Osteoblast (primary cell): ENCODE measurements around the gene HOXA9. TPM values are rescaled to one million over a fixed set of nuclear protein-coding genes. Genes with fewer than 3 reads are reported as not detected.

ENCODE experiments used
- DNase-seq: peaks from one replicate; pipeline ENCODE4 v3.0.0; 2011; ENCODE audit warnings: low spot score, mixed read lengths; ENCODE audit not compliant: insufficient read length; ENCODE audit errors: missing footprints
- H2AFZ ChIP-seq: 2 replicates; pipeline ENCODE4 v1.6.0; 2011; ENCODE audit warnings: mild to moderate bottlenecking, low read length
- H3K27ac ChIP-seq: 2 replicates; pipeline ENCODE4 v1.5.1; 2011; ENCODE audit warnings: mild to moderate bottlenecking, low read depth, low read length, moderate library complexity
- H3K27me3 ChIP-seq: 2 replicates; pipeline ENCODE4 v1.6.0; 2012; ENCODE audit warnings: mild to moderate bottlenecking, control low read depth, inconsistent platforms, low read length, moderate library complexity; ENCODE audit not compliant: insufficient read depth
- H3K36me3 ChIP-seq: 2 replicates; pipeline ENCODE4 v1.5.1; 2011; ENCODE audit warnings: mild to moderate bottlenecking, low read length, control low read depth, moderate library complexity; ENCODE audit not compliant: insufficient read depth
- H3K4me1 ChIP-seq: 2 replicates; pipeline ENCODE4 v1.5.1; 2011; ENCODE audit warnings: mild to moderate bottlenecking, low read length, control low read depth, moderate library complexity; ENCODE audit not compliant: insufficient read depth
- H3K4me2 ChIP-seq: 2 replicates; pipeline ENCODE4 v1.6.0; 2011; ENCODE audit warnings: mild to moderate bottlenecking, low read length; ENCODE audit not compliant: insufficient read depth
- H3K4me3 ChIP-seq: fragments of 200-600 bp; sonication (generic); 3 replicates; pipeline ENCODE4 v1.5.1; 2012; ENCODE audit warnings: mild to moderate bottlenecking, low read length, inconsistent platforms; ENCODE audit not compliant: insufficient read depth
- H3K79me2 ChIP-seq: 2 replicates; pipeline ENCODE4 v1.6.0; 2012; ENCODE audit warnings: mild to moderate bottlenecking, low read length, control low read depth, inconsistent platforms; ENCODE audit not compliant: insufficient read depth
- H3K9me3 ChIP-seq: 2 replicates; pipeline ENCODE4 v1.5.1; 2011; ENCODE audit warnings: low read depth, low read length, control low read depth
- H4K20me1 ChIP-seq: 2 replicates; pipeline ENCODE4 v1.6.0; 2012; ENCODE audit warnings: mild to moderate bottlenecking, low read length, control low read depth; ENCODE audit not compliant: insufficient read depth
- total RNA-seq: library from RNA; depleted of rRNA; stranded (reverse); fragments of >200 nt; gene quantifications from 2 replicates; pipeline ENCODE4 v1.2.3, GENCODE V29; 2012
- TF ChIP-seq, protein P1 (sequence below): IDR thresholded peaks from 2 replicates; pipeline ENCODE4 v1.5.1; 2011; ENCODE audit warnings: mild to moderate bottlenecking, low read depth, low read length, moderate library complexity; ENCODE audit errors: extremely low read depth

Gene HOXA9
- total RNA-seq, 1 donor, result 19.5 TPM

GRCh38 chr7:27173511-27173955, 8.2 kb upstream of the HOXA9 start:
- peak overlapping the region; percentile 76 for H3K27ac ChIP-seq
- peak overlapping the region; percentile 99 for H3K4me2 ChIP-seq
- peaks cover 100% of the 10 kb centered on the region for H3K79me2 ChIP-seq
- TF ChIP-seq, protein P1, sequence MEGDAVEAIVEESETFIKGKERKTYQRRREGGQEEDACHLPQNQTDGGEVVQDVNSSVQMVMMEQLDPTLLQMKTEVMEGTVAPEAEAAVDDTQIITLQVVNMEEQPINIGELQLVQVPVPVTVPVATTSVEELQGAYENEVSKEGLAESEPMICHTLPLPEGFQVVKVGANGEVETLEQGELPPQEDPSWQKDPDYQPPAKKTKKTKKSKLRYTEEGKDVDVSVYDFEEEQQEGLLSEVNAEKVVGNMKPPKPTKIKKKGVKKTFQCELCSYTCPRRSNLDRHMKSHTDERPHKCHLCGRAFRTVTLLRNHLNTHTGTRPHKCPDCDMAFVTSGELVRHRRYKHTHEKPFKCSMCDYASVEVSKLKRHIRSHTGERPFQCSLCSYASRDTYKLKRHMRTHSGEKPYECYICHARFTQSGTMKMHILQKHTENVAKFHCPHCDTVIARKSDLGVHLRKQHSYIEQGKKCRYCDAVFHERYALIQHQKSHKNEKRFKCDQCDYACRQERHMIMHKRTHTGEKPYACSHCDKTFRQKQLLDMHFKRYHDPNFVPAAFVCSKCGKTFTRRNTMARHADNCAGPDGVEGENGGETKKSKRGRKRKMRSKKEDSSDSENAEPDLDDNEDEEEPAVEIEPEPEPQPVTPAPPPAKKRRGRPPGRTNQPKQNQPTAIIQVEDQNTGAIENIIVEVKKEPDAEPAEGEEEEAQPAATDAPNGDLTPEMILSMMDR, result no peak
- H2AFZ ChIP-seq, result no peak overlapping the region
- H3K9me3 ChIP-seq, result no peaks in the 10 kb centered on the region
- H3K27me3 ChIP-seq, result no peaks in the 10 kb centered on the region
- peaks cover 43% of the 10 kb centered on the region for H3K4me1 ChIP-seq
- H4K20me1 ChIP-seq, result peaks cover 7% of the 10 kb centered on the region
- peaks cover 13% of the 10 kb centered on the region for H3K36me3 ChIP-seq
- DNase-seq, result peak; percentile 79
- peak overlapping the region; percentile 75 for H3K4me3 ChIP-seq

DNA sequence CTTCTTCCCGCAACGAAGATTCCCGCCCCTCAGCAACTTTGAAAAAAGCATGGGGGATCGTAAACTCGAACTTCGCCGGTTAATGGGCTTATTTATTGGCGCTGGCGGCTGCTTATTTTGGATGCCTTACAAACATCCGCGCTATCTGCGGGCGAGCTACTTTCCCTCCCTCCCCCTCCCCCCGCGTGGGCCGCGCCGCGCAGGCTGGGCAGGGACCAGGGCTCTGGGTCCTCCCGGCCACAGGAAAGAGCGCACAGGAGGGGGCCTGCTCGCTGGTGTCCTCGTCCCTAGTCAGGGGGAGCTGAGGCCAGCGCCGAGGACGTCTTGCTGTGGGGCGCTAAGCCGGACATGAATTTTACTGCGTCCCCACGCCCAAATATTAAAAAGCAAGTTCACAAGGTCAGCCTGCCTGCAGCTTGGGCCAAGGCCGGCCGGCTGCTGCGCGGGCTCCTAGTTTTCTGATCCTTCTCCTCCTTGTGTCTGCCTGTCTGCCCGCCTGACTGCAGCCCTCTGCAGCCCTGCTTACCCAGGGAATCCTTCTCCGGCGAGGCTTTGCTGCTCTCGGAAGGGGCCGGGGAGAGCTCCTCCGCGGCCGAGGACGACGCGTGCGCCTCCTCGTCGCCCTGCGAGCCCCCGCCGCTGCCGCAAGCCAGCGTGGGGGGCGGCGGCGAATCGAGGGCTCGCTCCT, 7.6 kb upstream of the HOXA9 start:
- no peaks in the 10 kb centered on the region for H3K27me3 ChIP-seq
- peak overlapping the region; percentile 99 for H3K4me2 ChIP-seq
- peak; percentile 97 for DNase-seq
- H2AFZ ChIP-seq, result no peak overlapping the region
- peaks cover 15% of the 10 kb centered on the region for H3K36me3 ChIP-seq
- H3K27ac ChIP-seq, result peak overlapping the region; percentile 76
- H3K4me3 ChIP-seq, result peak overlapping the region; percentile 75
- peaks cover 100% of the 10 kb centered on the region for H3K79me2 ChIP-seq
- no peaks in the 10 kb centered on the region for H3K9me3 ChIP-seq
- peaks cover 44% of the 10 kb centered on the region for H3K4me1 ChIP-seq
- H4K20me1 ChIP-seq, result peaks cover 7% of the 10 kb centered on the region
- TF ChIP-seq, protein P1, result no peak

DNA sequence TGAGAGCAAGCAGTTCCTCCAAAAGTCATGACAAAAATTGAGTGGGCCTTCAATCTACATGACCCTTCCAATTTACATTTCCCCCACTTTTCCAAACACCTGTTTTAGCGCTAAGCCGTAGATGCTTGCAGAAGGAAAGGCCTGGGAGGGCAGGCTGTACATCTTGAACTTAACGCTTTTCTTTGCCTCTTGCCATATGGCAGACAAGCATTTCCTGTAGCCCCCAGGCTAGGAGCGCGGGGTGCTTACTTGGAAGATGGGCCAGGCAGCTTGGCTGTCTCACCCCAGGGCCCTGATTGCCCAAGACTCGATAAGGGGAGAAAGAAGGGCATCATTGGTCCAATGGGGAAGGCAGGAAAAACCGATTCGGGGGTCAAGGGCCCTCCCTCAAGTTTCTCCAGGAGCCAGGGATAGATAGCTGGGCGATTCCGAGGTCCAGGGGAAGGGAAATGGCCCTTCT, 7.0 kb upstream of the HOXA9 start:
- peak overlapping the region; percentile 76 for H3K27ac ChIP-seq
- peak; percentile 79 for DNase-seq
- H3K4me1 ChIP-seq, result peaks cover 44% of the 10 kb centered on the region
- peaks cover 18% of the 10 kb centered on the region for H3K36me3 ChIP-seq
- TF ChIP-seq, protein P1, result no peak
- peaks cover 100% of the 10 kb centered on the region for H3K79me2 ChIP-seq
- H4K20me1 ChIP-seq, result peaks cover 7% of the 10 kb centered on the region
- H3K9me3 ChIP-seq, result no peaks in the 10 kb centered on the region
- peak overlapping the region; percentile 99 for H3K4me2 ChIP-seq
- no peaks in the 10 kb centered on the region for H3K27me3 ChIP-seq
- peak overlapping the region; percentile 75 for H3K4me3 ChIP-seq
- no peak overlapping the region for H2AFZ ChIP-seq

DNA sequence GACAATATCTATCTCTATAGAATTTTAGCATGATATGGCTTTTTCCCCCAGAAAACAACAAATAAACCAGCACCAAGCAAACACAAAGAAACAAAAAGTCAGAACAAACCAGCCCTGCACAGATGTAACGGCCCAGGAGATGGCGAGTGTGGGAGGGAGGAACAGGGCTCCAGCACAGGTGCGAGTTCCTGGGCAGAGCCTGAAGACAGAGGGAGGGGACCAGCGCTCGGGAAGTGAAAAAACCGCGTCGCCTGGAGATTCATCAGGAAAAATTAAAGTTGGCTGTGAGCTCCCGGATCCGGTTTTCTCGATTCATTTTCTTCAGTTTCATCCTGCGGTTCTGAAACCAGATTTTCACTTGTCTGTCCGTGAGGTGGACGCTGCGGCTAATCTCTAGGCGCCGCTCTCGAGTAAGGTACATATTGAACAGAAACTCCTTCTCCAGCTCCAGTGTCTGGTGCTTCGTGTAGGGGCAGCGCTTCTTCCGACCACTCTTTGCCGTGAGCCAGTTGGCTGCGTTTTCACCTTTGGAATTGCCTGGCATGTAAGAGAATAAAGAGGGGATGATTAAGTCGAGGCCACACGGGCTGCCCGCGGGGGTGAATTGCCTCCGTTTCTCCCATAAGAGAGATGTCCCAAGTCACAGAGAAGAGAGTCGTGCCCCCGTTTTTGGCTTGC, 6.4 kb upstream of the HOXA9 start:
- TF ChIP-seq, protein P1, result no peak
- Histone ChIP-seq H4K20me1 (peaks cover 7% of the 10 kb centered on the region), H3K4me1 (peaks cover 44% of the 10 kb centered on the region), H3K79me2 (peaks cover 100% of the 10 kb centered on the region), H2AFZ (no peak overlapping the region), H3K27ac (peak overlapping the region; percentile 76), H3K4me2 (peak overlapping the region; percentile 99), H3K27me3 (no peaks in the 10 kb centered on the region), H3K4me3 (peak overlapping the region; percentile 75), H3K9me3 (no peaks in the 10 kb centered on the region), H3K36me3 (peaks cover 18% of the 10 kb centered on the region)
- DNase-seq, result peak; percentile 80
